GM13977 (cell line): ENCODE measurements around the gene STXBP4.

ENCODE experiments used
- DNase-seq: peaks from one replicate; pipeline ENCODE4 v3.0.0; 2012; ENCODE audit warnings: low spot score
- in situ Hi-C: fragments of 300-500 bp; cut with MboI; formaldehyde crosslinking; loops from one replicate; pipeline ENCODE4 v1.12.0; 2022; ENCODE audit warnings: low sequenced_read_pairs, low pct_unique_long_range_greater_than_20kb, mixed read lengths, inconsistent platforms; ENCODE audit not compliant: unreplicated experiment
- TF ChIP-seq, protein P1 (sequence below): IDR thresholded peaks from 2 replicates; pipeline ENCODE4 v1.5.1; 2012; ENCODE audit warnings: mild to moderate bottlenecking, control low read depth; ENCODE audit not compliant: insufficient read depth; ENCODE audit errors: extremely low read depth, missing control alignments

The STXBP4 gene

DNA sequence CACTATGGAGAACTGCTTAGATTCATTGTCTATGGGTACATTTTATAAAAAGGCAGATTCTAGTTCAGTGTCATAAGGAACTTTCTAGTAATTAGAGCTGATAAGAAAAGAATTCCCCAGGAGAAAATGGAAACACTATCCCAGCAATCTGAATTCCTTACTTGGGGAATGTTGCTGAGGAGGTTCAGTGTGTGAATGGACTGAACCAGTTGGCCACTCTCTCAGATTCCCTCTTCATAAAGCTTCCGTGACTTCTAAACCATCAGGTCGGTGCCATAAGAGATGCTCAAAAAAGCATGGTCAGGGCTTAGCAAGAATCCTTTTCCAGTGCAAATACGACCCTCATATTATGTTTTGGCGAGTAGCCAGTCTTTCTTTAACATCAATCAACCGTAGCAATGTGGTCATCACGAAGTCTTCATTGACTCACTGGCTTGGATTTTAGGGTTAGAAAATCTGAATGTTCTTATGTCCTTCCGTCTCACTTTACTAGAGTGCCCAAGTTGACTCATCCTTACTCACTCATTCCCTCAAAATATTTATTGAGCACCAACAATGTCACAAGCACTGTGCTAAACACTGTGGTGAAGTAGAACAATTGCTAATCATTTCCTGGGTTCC lies 193.5 kb downstream of the STXBP4 start:
- no peak for DNase-seq
- in situ Hi-C loops, result no loop called here
- TF ChIP-seq, protein P1, sequence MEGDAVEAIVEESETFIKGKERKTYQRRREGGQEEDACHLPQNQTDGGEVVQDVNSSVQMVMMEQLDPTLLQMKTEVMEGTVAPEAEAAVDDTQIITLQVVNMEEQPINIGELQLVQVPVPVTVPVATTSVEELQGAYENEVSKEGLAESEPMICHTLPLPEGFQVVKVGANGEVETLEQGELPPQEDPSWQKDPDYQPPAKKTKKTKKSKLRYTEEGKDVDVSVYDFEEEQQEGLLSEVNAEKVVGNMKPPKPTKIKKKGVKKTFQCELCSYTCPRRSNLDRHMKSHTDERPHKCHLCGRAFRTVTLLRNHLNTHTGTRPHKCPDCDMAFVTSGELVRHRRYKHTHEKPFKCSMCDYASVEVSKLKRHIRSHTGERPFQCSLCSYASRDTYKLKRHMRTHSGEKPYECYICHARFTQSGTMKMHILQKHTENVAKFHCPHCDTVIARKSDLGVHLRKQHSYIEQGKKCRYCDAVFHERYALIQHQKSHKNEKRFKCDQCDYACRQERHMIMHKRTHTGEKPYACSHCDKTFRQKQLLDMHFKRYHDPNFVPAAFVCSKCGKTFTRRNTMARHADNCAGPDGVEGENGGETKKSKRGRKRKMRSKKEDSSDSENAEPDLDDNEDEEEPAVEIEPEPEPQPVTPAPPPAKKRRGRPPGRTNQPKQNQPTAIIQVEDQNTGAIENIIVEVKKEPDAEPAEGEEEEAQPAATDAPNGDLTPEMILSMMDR, result no peak

DNA sequence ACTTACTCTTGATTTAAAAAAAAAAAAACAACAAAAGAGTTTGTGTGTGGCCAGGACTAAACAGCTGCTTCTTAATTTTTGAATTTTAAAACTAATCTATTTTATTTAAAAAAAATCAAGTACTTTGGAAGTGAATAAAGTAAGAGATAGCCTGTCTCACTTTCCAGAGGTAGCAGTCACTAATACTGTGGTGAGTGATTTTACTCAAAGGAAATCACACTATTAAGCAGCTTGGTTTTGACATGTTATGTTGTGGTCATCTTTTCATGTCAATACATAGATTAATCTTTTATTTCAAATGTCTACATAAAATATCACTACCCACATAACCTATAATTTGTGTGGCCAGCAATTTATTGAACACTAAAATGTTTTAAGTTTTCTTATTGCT lies 194.0 kb downstream of the STXBP4 start:
- no peak for DNase-seq
- in situ Hi-C loops, result no loop called here
- TF ChIP-seq, protein P1, result no peak

DNA sequence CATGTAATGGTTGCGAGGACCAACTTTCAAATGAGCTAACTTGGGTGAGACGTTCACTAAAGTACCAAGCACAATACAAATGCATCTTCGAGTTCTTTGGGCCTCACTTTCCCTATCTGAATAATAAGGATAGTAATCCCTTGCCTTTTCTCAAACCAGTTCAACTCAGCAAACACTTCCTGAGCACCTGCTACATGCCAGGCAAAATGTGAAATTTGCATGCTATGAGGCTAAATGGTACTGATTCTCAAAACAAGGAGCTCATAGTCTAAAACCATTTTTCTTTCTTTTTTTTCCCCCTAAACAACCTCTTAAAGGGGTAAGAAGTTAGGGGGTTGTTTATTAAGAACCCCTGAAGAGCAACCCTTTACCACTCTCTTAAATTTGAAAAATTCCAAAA lies 194.8 kb downstream of the STXBP4 start:
- no peak for DNase-seq
- in situ Hi-C loops, result no loop called here
- TF ChIP-seq, protein P1, result no peak

DNA sequence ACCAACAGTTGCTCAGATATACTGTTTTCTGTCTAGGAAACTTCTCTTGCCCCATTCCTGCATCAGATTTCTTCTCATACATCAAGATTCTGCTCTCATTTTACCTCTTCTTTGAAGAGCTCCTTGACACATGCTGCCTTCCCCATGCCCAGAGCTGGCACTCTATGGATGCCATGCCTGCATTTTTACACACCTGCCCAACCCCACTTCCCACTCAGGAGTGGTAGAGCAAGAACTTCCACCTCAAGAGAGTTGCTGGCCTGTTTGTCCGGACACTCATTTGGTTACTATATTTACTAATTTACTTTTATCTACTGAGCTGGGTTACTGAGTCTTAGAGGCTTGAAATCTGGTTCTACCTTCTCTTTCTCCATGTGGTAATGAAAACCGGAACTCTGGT lies 197.9 kb downstream of the STXBP4 start:
- in situ Hi-C loops, result no loop called here
- DNase-seq, result no peak
- TF ChIP-seq, protein P1, result no peak

DNA sequence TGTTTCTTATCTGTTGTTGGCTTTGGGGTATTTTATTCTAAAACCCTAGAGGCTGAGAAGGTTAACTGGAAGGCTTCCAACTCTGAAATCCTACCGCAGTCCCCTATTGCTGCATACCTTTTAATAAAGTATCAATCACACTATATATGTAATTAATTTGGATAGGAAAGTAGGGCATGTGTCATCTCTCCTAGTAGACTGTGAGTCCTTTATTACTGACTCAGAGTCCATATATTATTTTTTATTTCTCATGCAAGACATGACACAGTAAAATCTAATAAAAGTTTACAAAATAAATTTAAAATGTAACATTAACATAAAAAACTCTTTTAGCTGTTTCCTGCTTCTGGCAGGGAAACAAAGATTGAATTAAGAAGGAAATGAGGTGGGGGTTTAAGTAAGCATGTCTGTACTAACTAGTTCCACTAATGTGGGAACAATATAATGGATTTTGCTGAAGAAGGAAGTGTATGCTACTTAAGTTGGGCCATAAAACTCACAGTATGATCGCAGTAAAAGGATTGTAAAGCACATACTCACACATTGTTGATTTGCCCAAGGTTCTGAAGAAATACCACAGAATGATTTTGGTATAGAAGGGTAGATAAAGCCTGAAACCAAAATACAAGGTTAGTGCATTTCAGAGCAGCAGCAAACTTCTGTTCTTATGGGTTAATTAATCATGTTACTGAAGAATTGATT lies 198.6 kb downstream of the STXBP4 start:
- TF ChIP-seq, protein P1, result no peak
- DNase-seq, result no peak
- in situ Hi-C loops, result no loop called here

DNA sequence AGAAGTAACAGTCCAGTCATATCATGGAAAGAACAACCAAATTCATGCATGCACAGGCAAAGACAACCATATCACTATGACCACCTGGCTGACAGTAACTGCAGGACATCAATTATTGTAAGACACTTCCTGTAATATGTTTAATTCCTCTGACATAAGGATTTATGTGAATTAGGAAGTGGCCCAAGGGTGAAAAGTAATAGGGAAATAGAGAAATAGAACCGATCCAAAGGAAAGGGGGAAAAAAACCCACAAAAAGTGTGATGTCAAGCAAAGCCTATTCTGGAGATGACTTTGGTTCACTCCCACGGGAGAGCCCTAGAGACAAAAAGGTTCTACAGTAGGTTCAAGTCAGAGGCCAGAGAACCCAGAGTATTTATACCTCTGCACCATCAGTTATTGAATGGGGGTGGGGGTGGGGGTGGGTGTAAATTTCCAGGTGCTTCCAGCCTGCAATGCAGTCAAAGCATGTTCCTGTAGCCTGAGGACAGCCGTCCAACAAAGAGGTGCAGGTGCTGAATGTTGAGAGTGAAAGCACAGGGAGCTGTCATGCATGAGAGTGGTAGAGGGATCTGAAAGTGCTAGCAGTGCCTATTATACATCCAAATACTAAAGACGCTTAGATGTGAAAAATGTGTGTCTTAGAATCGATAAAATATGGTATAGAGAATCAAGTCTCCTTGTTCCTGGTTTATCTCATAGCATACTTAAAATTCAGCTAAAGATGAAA lies 200.6 kb downstream of the STXBP4 start:
- in situ Hi-C loops, result no loop called here
- DNase-seq, result peak; percentile 43
- TF ChIP-seq, protein P1, result no peak
